SK-N-MC (cell line): ENCODE data around the gene RSRC2.
"Not testable (repeated sequence)": the region's sequence is repeated elsewhere in the genome, so short reads cannot be mapped to it uniquely, and the experiment has no call there.

Experiments
- DNase-seq: peaks from one replicate; pipeline ENCODE4 v3.0.0-alpha.2; 2011; ENCODE audit warnings: low read depth, low spot score
- H3K27ac ChIP-seq: fragments of 200-600 bp; sonication (generic); 2 replicates; pipeline ENCODE4 v1.5.1; 2016; ENCODE audit warnings: mixed run types
- H3K36me3 ChIP-seq: fragments of 200-600 bp; sonication (generic); 2 replicates; pipeline ENCODE4 v1.6.1; 2017; ENCODE audit warnings: antibody characterized with exemption, low read length, mixed read lengths; ENCODE audit not compliant: insufficient read depth
- H3K4me3 ChIP-seq: fragments of 200-600 bp; sonication (generic); 2 replicates; pipeline ENCODE4 v1.5.1; 2016
- H3K9ac ChIP-seq: fragments of 200-600 bp; sonication (generic); 2 replicates; pipeline ENCODE4 v1.8.0; 2017; ENCODE audit warnings: mixed run types, mixed read lengths; ENCODE audit not compliant: insufficient read length
- H3K9me3 ChIP-seq: fragments of 200-600 bp; sonication (generic); 2 replicates; pipeline ENCODE4 v1.6.1; 2017; ENCODE audit warnings: low read depth, mild to moderate bottlenecking, antibody characterized with exemption, low read length, moderate library complexity, mixed read lengths
- EZH2 ChIP-seq: fragments of 200-600 bp; sonication (generic); IDR thresholded peaks from one replicate; pipeline ENCODE4 v1.6.1; 2017; ENCODE audit warnings: antibody characterized with exemption
- FOXP2 ChIP-seq: optimal IDR thresholded peaks from 2 replicates; pipeline ENCODE3; 2011; ENCODE audit warnings: mild to moderate bottlenecking, moderate library complexity; ENCODE audit not compliant: insufficient read depth; ENCODE audit errors: extremely low read length, control extremely low read depth
- POLR2AphosphoS5 ChIP-seq: IDR thresholded peaks from 2 replicates; pipeline ENCODE4 v1.6.1; 2012; ENCODE audit warnings: mild to moderate bottlenecking, low read depth, low read length, borderline replicate concordance

The RSRC2 gene

GRCh38 chr12:122483969-122484368, 42.8 kb downstream of the RSRC2 start:
- peaks cover 85% of the 10 kb centered on the region for H3K36me3 ChIP-seq
- no peak overlapping the region for H3K9ac ChIP-seq
- no peak for TF ChIP-seq POLR2AphosphoS5
- TF ChIP-seq FOXP2 = no peak
- TF ChIP-seq EZH2 = no peak

GRCh38 chr12:122481861-122482260, 44.9 kb downstream of the RSRC2 start:
- no peak for DNase-seq
- Histone ChIP-seq H3K9ac (no peak overlapping the region), H3K4me3 (no peak overlapping the region), H3K9me3 (no peaks in the 10 kb centered on the region), H3K36me3 (peaks cover 84% of the 10 kb centered on the region), H3K27ac (no peak overlapping the region)
- no peak for TF ChIP-seq POLR2AphosphoS5
- TF ChIP-seq FOXP2 = no peak
- TF ChIP-seq EZH2 = no peak

More at GRCh38 chr12:122483969-122484368, 42.8 kb downstream of the RSRC2 start:
- H3K4me3 ChIP-seq = no peak overlapping the region
- no peaks in the 10 kb centered on the region for H3K9me3 ChIP-seq
- DNase-seq = no peak
- no peak overlapping the region for H3K27ac ChIP-seq

GRCh38 chr12:122480753-122481152, 46.0 kb downstream of the RSRC2 start:
- DNase-seq = no peak
- Histone ChIP-seq H3K4me3 (no peak overlapping the region), H3K9me3 (no peaks in the 10 kb centered on the region), H3K9ac (no peak overlapping the region), H3K36me3 (peaks cover 85% of the 10 kb centered on the region), H3K27ac (no peak overlapping the region)
- TF ChIP-seq FOXP2 (no peak), EZH2 (no peak), POLR2AphosphoS5 (no peak)

DNA sequence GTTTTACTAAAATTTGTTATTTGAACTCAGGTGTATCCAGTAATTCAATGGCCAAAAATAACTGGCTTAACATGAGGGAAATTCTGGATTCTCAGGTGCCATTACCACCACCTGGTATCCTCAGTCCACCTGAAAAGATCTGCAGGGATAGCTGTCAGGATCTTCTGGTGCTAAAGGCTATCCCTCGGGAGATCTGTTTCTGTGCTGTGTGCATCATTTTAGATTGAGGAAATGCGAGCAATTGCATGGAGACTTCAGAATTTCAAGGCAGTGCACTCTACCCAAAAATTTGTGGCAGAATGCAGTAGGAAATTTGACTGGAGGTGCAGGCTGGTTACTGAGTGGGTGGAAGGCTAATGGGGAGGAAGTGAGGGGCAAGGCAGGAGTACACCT, 52.4 kb downstream of the RSRC2 start:
- H3K4me3 ChIP-seq = no peak overlapping the region
- no peaks in the 10 kb centered on the region for H3K9me3 ChIP-seq
- no peak overlapping the region for H3K9ac ChIP-seq
- TF ChIP-seq POLR2AphosphoS5 = no peak
- no peak for TF ChIP-seq FOXP2
- TF ChIP-seq EZH2 = no peak
- DNase-seq = no peak
- H3K36me3 ChIP-seq = peaks cover 65% of the 10 kb centered on the region
- H3K27ac ChIP-seq = no peak overlapping the region

DNA sequence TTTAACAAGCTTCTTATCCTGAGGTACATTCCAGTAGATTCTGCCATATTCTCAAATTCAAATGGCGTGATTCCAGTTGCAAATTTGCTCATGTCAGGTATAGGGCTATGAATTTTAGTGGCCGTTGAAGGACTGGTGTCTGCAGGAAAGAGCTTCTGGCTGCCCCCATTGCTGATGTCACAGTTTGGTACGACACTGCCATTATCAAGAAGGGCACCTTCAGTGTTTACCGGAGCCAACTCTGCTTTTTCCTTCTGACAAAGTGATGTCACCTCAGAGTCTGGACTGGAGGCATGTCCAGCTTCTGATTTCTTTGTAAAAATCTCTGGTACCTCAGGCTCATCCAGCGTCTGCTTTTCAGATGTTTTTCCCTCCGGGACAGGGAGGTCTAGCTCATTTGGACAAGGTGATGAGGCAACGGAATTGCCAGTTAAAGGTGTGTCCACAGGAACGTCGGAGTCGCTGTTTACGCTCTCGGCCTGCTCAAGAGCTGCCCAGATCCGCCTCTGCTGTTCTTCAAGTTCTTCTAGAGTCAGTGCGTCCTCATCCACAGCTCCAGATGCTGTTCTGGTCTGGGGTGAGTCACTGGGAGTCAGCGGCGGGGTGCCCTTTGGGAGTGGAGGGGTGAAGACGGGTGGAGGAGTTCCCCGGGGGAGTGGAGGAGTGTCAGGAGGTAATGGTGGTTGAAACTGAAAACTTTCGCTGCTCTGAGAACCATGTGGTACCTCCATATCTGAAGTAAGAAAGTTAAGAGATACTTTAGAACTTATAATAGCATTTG, 53.0 kb downstream of the RSRC2 start:
- Histone ChIP-seq H3K27ac (no peak overlapping the region), H3K36me3 (peaks cover 60% of the 10 kb centered on the region), H3K9me3 (no peaks in the 10 kb centered on the region), H3K4me3 (no peak overlapping the region), H3K9ac (no peak overlapping the region)
- DNase-seq = no peak
- no peak for TF ChIP-seq EZH2
- no peak for TF ChIP-seq POLR2AphosphoS5
- TF ChIP-seq FOXP2 = no peak

- H3K4me3 ChIP-seq = no peak overlapping the region
- no peak overlapping the region for H3K9ac ChIP-seq
- H3K36me3 ChIP-seq = peaks cover 41% of the 10 kb centered on the region
- peak overlapping the region; percentile 8; the same call in 1 of the 2 replicates for H3K27ac ChIP-seq
- peak; percentile 51 for DNase-seq
- TF ChIP-seq FOXP2 (no peak), EZH2 (no peak), POLR2AphosphoS5 (no peak)
- no peaks in the 10 kb centered on the region for H3K9me3 ChIP-seq
Observed at GRCh38 chr12:122471324-122472226, 55.2 kb downstream of the RSRC2 start.

- not testable (repeated sequence) for H3K9ac ChIP-seq, DNase-seq, H3K4me3 ChIP-seq, H3K9me3 ChIP-seq, H3K27ac ChIP-seq
- peaks cover 31% of the 10 kb centered on the region for H3K36me3 ChIP-seq
Observed at GRCh38 chr12:122470576-122470975, 56.2 kb downstream of the RSRC2 start.

DNA sequence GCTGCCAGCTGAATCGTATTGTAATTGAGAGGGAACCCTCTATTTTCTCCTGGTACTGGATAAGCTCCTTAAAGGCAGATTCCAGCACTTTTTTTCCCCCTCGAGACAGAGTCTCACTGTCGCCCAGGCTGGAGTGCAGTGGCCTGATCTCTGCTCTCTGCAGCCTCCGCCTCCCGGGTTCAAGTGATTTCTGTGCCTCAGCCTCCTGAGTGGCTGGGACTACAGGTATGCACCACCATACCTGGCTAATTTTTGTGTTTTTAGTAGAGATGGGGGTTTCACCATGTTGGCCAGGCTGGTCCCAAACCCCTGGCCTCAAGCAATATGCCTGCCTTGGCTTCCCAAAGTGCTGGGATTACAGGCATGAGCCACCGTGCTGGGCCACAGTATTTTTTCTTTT, 56.9 kb downstream of the RSRC2 start:
- not testable (repeated sequence) for DNase-seq, H3K27ac ChIP-seq, H3K9me3 ChIP-seq, H3K9ac ChIP-seq, H3K4me3 ChIP-seq
- H3K36me3 ChIP-seq = peaks cover 26% of the 10 kb centered on the region

DNA sequence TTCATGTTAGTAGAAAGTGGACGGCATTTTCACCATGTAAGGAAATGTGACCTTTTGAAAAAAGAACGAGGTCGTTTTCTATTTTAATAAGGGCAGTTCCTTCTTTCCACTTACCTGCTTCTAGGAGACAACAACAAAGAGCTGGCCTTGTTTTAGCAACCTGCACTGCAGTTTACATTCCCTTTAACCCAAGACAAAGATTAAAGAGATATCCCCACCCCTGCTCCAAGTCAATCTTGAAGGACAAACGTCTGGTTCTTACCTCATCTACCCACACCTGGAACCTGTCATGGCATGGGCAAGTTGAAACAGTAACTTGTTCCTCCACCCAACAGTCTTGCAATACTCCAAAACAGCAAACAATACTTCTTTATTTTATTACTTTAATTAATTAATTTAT, 58.8 kb downstream of the RSRC2 start:
- no peak for TF ChIP-seq EZH2
- TF ChIP-seq FOXP2 = no peak
- no peak for TF ChIP-seq POLR2AphosphoS5
- Histone ChIP-seq H3K4me3 (no peak overlapping the region), H3K9me3 (no peaks in the 10 kb centered on the region), H3K36me3 (peaks cover 10% of the 10 kb centered on the region), H3K27ac (no peak overlapping the region), H3K9ac (no peak overlapping the region)
- DNase-seq = no peak

- H3K9ac ChIP-seq, H3K4me3 ChIP-seq, H3K9me3 ChIP-seq, H3K36me3 ChIP-seq, DNase-seq, H3K27ac ChIP-seq: not testable (repeated sequence)
Observed at GRCh38 chr12:122464317-122465042, 62.3 kb downstream of the RSRC2 start.
